ES-I3 (cell line): ENCODE measurements around the gene CSNK2B.

Experiments
- H3K36me3 ChIP-seq: 2 replicates; pipeline ENCODE4 v1.6.1; 2013; ENCODE audit warnings: mild to moderate bottlenecking, low read length, control low read depth, moderate library complexity; ENCODE audit not compliant: insufficient read depth
- H3K4me1 ChIP-seq: 2 replicates; pipeline ENCODE4 v1.6.1; 2013; ENCODE audit warnings: mild to moderate bottlenecking, control low read depth, low read length; ENCODE audit not compliant: insufficient read depth
- H3K9ac ChIP-seq: 2 replicates; pipeline ENCODE4 v1.6.1; 2013; ENCODE audit warnings: low read depth, mild to moderate bottlenecking, low read length, moderate library complexity
- H3K9me3 ChIP-seq: 2 replicates; pipeline ENCODE4 v1.6.1; 2013; ENCODE audit warnings: mild to moderate bottlenecking, low read length, moderate library complexity; ENCODE audit not compliant: control insufficient read depth, insufficient read depth

Gene CSNK2B

DNA sequence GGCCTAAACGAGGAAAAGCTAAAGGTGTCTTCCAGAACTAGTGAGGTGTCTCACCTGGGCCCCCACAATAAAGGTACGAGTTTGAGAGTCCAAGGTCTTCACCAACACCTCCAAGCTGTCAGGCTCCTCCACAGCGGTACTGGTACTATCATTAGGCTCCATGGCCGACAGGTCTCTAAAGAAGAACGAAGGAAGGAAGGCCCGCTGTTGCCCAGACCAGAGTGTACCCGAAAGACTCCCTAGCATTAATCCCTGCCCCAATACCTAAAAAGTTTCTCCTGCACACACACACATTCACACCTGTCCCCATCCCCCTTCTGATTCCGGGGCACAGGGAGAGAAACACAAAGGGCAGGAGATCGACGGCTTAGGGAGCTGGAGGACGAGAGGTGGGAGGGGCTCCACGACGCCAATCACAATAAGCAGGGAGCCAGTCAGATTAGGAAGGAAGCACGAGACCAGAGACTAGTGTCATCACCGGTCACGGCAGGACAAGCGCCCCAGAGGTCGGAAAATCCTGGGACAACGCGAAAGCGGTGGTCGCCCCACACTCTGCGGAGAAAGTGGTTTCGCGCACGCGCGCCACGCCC, 14.2 kb upstream of the CSNK2B start:
- no peaks in the 10 kb centered on the region; the same call in 1 of the 2 replicates for H3K4me1 ChIP-seq
- H3K9ac ChIP-seq: peak overlapping the region; percentile 76
- peaks cover 16% of the 10 kb centered on the region; the same call in 1 of the 2 replicates for H3K36me3 ChIP-seq
- H3K9me3 ChIP-seq: no peaks in the 10 kb centered on the region

DNA sequence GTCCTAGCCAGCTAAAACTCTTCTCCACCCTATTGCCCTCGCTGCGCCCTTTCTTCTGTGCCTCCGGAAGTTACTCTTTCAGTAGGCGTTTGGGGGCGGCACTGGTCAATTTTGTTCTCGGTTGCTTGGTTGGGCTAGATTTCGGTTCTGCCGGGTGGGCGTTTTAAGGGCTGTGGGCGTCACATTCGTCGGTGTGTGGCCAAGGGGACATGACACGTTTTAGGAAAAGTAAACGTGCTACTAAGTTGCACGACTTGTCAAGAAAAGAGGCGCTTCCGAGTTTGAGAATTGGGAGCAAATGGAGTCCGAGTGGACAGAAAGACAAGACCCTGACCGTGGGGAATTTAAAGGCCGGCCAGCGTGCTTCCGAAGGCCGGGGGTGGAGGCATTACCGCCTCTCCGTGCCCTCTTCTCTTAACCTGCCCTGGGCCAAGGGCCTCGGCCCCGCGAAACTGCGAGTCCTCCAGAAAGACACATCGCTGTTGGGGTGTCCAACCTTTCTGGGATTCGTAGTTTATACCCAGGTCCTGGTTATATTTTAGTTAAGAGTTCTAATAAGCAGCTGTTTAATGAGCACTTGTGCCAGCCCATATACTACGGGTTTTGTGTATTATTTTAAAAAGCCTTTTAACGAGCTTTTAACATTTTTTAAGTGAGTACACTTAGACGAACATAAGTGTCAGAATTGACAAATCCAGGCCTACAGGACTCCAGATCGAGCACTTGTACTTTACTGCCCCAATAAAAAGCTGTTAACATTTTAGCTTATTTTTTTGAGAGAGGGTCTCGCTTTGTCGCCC, 12.8 kb upstream of the CSNK2B start:
- Histone ChIP-seq H3K9ac (peak overlapping the region; percentile 76), H3K36me3 (peaks cover 16% of the 10 kb centered on the region; the same call in 1 of the 2 replicates), H3K9me3 (no peaks in the 10 kb centered on the region), H3K4me1 (no peaks in the 10 kb centered on the region; the same call in 1 of the 2 replicates)

DNA sequence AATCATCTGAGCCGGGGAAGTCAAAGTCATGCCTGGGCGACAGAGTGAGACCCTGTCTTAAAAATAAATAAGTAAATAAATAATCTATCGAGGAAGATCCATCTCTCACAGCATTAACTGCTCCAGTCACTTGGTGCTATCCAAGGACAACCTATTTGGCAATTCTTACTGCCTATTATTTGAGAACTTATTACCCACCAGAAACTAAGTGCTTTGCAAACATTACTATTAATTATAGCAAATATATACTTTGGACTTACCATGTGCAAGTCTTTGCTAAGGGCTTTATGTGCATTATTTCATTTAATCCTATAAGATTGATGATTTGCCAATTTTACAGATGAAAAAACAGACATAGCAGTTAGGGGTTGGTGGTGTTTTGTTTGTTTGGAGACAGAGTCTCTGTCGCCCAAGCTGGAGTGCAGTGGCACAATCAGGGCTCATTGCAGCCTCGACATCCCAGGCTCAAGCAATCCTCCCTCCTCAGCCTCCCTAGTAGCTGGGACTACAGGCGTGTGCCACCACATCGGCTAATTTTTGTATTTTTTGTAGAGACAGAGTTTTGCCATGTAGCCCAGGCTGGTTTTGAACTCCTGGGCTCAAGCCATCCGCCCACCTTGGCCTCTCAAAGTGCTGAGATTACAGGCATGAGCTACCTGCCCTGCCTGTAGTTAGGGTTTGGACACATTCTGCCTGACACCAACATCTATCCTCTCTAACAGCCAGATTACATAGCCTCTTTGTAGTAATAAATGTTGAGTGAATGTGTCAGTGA, 11.1 kb upstream of the CSNK2B start:
- Histone ChIP-seq H3K4me1 (no peaks in the 10 kb centered on the region; the same call in 1 of the 2 replicates), H3K9ac (no peak overlapping the region), H3K9me3 (no peaks in the 10 kb centered on the region), H3K36me3 (peaks cover under 1% of the 10 kb centered on the region; the same call in 1 of the 2 replicates)

DNA sequence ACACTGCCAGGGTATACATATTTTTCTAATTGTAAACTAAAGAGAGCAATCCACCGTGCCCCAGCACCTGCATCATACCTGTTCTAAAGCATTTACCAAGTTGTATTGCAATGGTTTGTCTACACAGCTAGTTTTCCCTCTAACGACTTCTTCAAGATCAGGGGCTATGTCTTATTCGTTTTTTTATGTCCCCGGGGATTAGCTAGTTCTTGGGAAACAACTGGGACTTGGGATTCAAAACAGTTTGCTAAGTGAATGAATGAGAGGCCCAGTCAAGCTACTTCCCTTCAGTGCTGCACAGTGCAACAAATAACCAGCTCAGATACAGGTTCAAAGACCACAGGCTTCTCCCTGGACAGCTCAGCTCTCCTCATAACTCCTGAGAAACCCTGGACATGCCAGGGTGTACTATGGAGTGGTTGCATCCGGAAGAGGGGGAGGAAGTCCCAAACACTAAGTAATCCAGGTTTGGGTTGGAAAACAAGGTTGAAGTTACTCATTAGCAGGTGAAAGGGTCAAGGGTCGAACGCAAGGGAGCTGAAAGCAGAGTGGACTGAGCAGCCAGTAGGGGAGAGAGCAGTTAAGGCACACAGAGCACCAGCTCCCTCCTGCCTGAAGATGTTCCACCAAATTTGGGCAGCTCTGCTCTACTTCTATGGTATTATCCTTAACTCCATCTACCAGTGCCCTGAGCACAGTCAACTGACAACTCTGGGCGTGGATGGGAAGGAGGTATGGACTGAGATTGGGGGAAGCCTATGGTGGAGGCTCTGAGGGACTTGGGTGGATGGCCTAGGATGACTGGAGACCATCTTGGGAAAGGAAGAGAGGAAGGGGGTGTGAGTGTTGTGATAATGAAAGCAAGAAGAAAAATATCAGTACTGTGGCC, 10.3 kb upstream of the CSNK2B start, which contains the start of gene APOM:
TSS of gene APOM (plus strand) at position 546 of the 889 bp plus-strand sequence. CDS start at position 619, 73 bp downstream.
- Histone ChIP-seq H3K4me1 (no peaks in the 10 kb centered on the region; the same call in 1 of the 2 replicates), H3K9ac (no peak within 1 kb of the TSS), H3K9me3 (no peaks in the 10 kb centered on the region), H3K36me3 (no peaks in the 10 kb centered on the region)

DNA sequence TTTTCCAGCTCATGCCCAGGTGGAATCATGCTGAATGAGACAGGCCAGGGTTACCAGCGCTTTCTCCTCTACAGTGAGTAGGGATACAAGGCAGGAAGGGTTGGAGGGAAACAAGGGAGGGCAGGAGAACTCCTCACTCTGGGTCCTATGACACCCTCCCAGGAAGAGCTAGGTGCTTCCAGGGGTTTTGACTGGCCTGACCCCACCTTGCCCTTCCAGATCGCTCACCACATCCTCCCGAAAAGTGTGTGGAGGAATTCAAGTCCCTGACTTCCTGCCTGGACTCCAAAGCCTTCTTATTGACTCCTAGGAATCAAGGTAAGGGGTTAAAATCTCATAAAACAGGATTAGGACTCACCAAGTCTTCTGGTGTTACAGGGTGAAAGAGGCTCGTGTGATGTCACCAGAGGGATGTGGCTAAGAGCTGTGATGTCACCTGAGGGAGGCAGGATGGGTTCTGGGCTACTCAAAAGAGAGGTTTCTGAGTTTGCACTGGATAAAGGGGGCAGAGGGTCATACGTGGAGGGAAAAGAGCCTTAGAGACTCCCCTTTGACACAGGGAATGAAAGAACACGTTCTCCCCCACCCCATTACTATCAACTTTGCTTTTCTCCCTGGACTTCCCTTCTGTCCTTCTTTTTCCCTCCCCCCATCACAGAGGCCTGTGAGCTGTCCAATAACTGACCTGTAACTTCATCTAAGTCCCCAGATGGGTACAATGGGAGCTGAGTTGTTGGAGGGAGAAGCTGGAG, 8.3 kb upstream of the CSNK2B start:
- no peak overlapping the region for H3K9ac ChIP-seq
- no peaks in the 10 kb centered on the region for H3K36me3 ChIP-seq
- no peaks in the 10 kb centered on the region for H3K9me3 ChIP-seq
- H3K4me1 ChIP-seq: no peaks in the 10 kb centered on the region; the same call in 1 of the 2 replicates

DNA sequence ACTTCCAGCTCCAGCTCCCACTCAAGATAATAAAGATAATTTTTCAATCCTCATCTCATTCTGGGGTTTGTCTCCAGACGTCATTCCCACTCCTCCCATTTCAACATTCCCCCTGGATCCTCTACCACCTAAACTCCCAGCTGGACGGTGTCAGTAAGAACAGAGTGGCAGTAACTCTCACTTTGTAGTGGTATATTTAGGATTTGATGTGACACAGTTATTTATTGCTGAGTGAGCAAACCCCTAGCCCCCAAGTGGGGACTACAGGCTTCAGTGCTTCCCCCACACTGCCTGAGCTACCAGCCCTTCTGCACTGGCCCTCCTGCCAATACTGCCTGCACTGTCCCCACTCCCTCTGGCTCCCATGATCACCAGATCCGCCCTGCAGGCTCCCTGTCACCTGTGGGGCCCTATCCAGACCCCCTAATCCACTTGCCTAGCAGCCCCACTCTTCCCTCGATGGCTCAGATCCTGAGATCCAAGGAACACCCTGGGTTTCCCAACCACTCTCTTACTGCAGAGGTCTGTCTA, 7.7 kb upstream of the CSNK2B start:
- Histone ChIP-seq H3K36me3 (no peaks in the 10 kb centered on the region), H3K9ac (no peak overlapping the region), H3K4me1 (no peaks in the 10 kb centered on the region; the same call in 1 of the 2 replicates), H3K9me3 (no peaks in the 10 kb centered on the region)

DNA sequence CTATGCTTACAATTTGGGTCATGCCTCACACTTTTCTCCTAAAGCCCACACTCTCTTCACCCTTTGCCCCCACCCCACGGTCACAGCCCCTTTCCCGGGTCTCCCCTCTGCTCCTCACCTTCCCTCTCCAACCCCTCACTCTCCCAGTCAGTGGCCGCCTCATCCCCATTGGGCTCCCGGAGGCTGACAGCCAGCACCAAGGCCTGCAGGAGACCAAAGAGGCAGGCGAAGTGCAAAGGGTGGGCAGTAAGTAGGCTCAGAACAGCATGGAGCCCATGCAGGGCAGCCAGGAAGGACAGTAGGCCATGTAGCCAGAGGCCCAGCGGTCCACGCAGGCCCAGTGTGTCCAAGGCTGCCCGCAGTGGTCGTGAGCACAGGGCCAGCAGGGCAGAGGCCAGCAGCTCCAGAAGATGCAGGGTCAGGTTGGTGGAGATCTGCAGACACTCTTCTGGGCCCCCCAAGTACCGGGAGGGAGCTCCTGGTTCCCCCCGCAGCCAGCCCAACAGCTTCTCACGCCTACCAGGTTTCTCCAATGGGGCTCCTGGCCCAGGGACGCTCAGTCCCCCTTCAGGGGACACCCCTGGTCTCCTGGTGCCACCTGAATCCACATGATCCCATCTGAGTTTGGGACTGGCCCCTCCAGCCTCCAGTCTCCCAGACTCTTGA, 6.8 kb upstream of the CSNK2B start:
- Histone ChIP-seq H3K4me1 (no peaks in the 10 kb centered on the region; the same call in 1 of the 2 replicates), H3K36me3 (no peaks in the 10 kb centered on the region), H3K9me3 (no peaks in the 10 kb centered on the region), H3K9ac (peak overlapping the region; percentile 75; the same call in 1 of the 2 replicates)

DNA sequence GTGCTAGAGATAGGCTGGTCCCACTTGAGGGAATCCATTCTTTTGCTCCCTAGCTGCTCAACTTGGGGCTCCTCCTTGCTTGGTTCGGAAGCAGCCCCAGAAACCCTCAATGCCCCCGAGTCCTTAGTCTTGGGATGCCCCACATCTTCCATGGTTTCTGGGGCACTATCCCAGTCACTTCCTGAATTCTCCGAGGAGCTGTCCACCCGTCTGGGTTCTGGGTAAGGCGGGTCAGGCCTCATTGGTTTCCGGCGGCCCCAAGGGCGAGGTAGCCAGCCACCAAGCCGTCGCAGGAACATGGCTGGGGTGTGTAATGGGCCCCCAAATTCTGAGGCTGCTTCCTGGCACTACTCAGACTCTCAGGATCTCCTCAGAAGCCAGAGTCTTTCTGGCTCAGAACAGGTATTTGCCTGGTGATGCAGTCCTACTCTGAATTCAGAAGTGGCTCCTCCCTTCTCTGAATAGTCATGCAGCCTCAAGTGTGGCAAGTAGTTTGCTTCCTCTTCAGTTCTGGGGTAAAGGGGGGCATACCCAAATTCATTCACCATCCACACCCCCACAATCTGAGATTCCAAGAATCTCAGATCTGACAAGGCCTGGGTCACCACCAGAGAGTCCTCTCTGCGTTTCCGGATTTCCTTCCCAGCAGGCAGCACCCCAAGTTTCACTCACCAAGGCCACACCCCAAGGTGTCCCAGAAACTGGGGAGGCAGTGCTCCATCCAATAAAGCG, 6.1 kb upstream of the CSNK2B start:
- Histone ChIP-seq H3K9ac (peak overlapping the region; percentile 75), H3K36me3 (no peaks in the 10 kb centered on the region), H3K9me3 (no peaks in the 10 kb centered on the region), H3K4me1 (no peaks in the 10 kb centered on the region; the same call in 1 of the 2 replicates)

DNA sequence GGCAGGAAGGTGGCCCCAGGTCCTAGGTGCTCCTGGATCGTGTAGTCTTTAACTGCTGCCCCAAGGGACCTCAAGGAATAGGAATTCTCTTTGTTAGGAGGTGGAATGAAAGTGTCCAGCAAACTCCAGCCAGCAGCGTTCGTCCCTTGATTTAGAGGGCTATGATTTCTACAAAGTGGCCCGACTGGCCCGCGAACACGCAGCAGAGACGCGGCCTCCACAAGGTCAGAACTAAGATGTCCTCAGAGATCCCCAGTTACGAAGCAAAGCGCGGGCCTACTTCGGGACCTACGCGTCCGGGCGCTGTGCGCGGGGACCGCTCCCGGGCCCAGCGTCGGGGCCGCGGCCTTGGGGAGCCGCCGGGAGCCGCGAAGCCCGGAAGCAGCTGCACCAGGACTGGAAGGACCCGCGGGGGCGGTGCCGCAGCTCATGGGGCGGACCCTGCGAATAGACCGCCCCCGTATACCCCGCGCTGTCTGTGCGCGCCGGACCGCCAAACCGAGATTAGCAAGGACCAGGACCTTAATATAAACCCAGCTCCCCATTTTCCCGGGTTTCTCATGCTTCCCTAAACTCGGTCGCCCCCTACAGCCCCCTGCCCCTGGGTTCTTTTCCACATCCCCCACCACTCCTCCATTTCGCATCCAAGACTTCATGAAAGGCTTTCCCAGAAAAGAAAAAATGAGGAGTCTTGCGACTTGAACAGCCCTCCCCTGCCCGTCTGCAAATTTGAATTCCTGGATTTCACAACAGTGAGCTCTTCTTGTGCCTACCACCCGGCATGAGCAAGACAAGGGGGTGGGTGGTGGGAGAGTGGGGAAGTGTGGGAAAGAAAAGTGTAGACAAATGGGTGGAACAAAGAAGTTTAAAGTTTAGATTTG, 5.3 kb upstream of the CSNK2B start, which contains the start of gene C6orf47:
TSS of gene C6orf47 (minus strand) at position 398 of the 881 bp plus-strand sequence. CDS start 831 bp downstream, outside the sequence.
- H3K36me3 ChIP-seq: no peaks in the 10 kb centered on the region
- H3K9ac ChIP-seq: peak within 1 kb of the TSS; percentile 75
- H3K4me1 ChIP-seq: no peaks in the 10 kb centered on the region; the same call in 1 of the 2 replicates
- H3K9me3 ChIP-seq: no peaks in the 10 kb centered on the region

DNA sequence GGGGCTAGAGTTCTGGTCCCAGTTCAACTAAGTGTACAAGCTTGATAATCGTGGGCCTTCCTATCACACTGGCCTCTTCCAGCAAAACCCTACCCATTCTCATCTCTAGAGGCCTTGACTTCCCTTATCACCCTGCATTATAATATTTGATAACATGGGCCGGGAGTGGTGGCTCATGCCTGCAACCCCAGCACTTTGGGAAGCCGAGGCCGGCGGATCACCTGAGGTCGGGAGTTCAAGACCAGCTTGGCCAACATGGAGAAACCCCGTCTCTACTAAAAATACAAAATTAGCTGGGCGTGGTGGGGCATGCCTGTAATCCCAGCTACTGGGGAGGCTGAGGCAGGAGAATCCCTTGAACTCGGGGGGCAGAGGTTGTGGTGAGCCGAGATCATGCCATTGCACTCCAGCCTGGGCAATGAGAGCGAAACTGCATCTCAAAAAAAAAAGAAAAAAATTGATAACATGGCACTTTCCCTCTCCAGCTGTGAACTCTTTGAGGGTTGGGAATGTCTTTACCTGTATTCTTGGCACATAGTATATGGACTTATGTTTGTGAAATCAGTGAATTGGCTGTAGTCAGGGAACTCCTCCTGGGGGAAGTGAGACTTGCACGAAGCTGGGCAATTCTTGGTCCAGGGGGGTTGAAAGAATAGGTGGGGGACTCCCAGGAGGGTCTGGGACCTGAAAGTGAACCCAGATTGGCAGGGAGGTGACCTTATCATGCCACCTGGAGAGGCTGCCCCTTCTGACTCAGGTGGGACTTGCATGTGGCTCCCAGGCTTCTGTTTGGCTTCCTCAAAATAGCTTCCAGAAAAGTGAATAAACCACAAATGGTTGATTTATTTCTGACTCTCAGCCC, 4.4 kb upstream of the CSNK2B start:
- peak overlapping the region; percentile 75; the same call in 1 of the 2 replicates for H3K9ac ChIP-seq
- no peaks in the 10 kb centered on the region for H3K9me3 ChIP-seq
- no peaks in the 10 kb centered on the region for H3K36me3 ChIP-seq
- H3K4me1 ChIP-seq: peaks cover 1% of the 10 kb centered on the region
